GM12801 (cell line): Measurements from ENCODE around the gene NDST3.

Experiments used
- TF ChIP-seq, protein P1 (sequence below): IDR thresholded peaks from one replicate; pipeline ENCODE4 v1.5.1; 2011; ENCODE audit warnings: control low read depth; ENCODE audit not compliant: insufficient read length; ENCODE audit errors: extremely low read depth

NDST3 gene

DNA sequence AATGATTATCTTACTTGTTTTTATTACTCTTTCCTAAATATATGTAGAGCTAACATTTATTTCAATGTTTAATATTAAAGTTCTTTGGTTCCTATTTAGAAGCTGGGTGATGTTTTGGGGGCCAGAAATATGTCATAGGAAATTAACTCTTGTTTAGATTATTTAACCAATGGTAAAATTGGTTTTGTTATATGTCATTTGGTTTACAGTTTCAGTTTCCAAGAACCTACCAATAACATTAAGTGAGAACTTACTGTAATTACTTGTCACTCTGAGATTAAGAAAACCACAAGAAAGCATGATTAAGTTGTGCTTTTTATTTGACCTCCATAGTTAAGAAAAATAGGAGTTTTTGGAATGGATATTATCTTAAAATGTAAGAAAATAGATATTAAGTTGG, 121.2 kb downstream of the NDST3 start:
- TF ChIP-seq, protein P1, sequence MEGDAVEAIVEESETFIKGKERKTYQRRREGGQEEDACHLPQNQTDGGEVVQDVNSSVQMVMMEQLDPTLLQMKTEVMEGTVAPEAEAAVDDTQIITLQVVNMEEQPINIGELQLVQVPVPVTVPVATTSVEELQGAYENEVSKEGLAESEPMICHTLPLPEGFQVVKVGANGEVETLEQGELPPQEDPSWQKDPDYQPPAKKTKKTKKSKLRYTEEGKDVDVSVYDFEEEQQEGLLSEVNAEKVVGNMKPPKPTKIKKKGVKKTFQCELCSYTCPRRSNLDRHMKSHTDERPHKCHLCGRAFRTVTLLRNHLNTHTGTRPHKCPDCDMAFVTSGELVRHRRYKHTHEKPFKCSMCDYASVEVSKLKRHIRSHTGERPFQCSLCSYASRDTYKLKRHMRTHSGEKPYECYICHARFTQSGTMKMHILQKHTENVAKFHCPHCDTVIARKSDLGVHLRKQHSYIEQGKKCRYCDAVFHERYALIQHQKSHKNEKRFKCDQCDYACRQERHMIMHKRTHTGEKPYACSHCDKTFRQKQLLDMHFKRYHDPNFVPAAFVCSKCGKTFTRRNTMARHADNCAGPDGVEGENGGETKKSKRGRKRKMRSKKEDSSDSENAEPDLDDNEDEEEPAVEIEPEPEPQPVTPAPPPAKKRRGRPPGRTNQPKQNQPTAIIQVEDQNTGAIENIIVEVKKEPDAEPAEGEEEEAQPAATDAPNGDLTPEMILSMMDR: no peak

DNA sequence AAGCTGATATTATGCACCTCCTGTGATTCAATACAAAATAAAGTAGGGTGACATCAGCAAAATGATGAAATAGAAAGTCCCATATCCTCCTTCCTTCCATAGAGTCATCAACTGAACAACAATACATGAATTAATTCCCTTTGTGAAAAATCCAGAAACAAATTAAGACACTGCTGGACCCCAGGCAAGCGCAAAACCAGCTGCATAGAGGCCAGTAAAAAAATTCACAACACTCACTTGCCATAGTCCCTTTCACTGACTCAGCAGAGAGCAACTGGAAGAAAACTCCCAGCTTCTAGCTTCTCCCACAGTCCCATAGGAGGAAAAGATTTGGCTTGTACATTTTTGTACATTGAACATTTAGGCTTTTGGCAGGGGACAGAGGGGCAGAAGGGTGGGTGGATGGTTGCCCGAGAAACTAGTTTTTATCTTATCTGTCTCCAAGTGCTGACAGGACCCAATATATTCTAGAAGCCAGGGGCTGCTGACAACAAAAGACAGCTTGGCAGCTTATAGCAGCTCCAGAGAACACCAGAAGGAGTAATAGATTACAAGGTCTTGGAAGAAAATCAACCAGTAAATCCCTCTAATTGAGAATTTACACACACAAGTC, 124.6 kb downstream of the NDST3 start:
- TF ChIP-seq, protein P1: no peak

DNA sequence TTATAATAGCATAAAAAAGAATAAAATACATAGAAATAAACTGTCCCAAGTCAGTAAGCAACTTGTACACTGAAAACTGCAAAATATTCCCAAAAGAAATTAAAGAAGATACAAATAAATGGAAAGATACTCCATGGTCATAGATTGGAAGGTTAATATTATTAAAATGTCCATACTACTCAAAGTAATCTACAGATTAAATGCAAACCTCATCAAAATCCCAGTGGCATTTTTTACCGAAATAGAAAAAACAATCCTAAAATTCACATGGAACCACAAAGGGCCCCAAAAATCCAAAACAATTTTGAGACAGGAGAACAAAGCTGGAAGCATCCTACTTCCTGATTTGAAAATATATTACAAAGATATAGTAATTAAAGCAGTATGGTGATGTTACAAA, 133.0 kb downstream of the NDST3 start:
- TF ChIP-seq, protein P1: no peak

DNA sequence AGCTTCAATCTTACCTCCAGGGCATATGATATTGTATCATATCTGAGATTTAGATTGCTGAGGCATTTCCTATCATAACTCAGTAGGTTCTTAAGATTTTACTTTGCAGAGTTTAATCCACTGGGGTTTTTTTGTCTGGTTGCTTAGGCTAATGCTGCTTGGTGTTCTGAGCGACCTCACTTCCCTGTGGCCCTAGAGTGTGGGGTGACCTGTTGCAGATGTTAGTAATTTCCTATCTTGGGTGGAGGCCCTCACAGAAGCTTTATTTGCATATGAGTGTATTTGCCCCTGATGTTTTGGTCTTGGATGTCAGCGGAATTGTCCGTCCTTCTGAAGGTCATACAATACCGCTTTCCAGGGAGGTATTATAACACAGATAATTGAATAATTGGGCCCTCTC, 137.1 kb downstream of the NDST3 start:
- TF ChIP-seq, protein P1: no peak

DNA sequence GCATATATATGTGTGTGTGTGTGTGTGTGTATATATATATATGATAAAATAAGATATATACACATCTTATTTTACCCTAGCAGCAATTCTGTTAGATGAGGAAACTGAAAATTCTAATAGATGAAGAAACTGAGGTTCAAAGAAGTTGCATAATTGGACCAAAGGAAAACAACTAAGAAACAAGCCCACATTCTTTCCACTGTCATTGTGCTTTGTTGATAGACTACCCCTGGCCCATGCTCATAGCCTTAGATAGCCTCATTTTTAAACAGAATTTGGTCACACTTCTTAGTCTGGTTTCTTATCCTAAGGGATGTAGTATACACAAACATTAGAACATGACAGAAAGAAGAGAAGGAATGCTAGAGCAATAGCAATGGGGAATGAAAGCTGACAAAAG, 138.8 kb downstream of the NDST3 start:
- TF ChIP-seq, protein P1: no peak

DNA sequence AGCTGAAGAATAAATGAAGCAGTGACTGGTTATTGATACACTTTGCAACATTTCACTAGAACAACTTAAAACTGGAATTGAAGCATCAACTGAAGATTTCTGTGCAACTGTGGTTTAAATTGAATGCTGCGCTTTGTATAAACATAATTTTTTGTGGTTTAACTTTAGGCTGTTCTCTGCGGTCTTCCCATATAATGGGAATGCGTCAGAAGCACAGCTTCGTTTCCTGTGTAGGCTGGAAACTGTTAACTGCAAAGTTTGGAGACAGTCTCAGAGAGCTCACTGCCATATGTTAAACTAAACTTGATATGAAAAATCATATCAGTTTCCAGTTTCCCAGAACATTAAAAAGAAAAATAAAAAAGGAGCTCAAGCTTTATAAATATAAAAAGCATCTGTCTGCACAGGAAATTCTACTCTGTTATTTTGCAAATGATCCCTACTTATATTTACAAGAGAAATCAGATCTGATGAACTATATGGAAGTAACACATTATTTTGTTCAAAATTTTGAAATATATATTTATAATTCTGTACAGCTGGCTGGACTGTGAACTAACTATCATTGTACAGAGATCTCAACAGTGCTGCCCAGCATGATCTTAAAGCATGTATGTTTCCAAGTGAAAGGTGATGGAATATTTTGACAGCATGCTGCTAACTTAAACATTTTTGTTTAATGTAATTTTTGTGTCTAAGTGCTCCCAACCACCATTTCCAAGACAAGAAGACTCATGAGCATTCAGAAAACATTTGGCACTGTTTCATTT, 139.9 kb downstream of the NDST3 start:
- TF ChIP-seq, protein P1: no peak

DNA sequence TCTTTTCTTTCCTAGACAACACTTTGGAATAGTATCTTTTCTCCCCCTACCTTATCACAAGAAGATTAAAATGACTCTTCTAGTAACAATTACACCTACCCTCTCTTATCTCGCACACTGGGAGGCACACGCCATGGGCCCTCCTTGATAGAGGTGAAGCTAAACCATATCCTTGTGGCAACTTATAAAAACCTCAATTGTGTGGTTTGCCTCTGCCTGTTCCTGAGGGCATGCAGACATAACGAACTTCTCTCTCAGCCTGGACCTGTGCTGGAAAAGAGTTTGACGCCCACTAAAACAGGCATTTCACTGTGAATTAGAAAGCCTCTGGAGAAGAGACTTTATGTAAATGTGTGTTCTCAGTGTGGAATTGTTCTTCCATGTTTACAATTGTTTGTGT, 141.2 kb downstream of the NDST3 start:
- TF ChIP-seq, protein P1: no peak
